GM23338 (cell line): Measurements from ENCODE around the gene ZBTB7C.

Experiments used
- POLR2AphosphoS5 ChIP-seq: IDR thresholded peaks from 2 replicates; pipeline ENCODE4 v1.6.1; 2016; ENCODE audit warnings: antibody characterized with exemption, low read depth
- TF ChIP-seq, protein P1 (sequence below), 2 experiments: fragments of 200-600 bp in 1 of 2; sonication (generic) in 1 of 2; conservative IDR thresholded peaks; 2 replicates each; pipeline versions ENCODE4 v1.5.1 to v1.6.1; 2016 to 2017; ENCODE audit warnings: antibody characterized with exemption in 2 of 2, low read depth in 2 of 2, mild to moderate bottlenecking in 2 of 2, moderate library complexity in 1 of 2

DNA sequence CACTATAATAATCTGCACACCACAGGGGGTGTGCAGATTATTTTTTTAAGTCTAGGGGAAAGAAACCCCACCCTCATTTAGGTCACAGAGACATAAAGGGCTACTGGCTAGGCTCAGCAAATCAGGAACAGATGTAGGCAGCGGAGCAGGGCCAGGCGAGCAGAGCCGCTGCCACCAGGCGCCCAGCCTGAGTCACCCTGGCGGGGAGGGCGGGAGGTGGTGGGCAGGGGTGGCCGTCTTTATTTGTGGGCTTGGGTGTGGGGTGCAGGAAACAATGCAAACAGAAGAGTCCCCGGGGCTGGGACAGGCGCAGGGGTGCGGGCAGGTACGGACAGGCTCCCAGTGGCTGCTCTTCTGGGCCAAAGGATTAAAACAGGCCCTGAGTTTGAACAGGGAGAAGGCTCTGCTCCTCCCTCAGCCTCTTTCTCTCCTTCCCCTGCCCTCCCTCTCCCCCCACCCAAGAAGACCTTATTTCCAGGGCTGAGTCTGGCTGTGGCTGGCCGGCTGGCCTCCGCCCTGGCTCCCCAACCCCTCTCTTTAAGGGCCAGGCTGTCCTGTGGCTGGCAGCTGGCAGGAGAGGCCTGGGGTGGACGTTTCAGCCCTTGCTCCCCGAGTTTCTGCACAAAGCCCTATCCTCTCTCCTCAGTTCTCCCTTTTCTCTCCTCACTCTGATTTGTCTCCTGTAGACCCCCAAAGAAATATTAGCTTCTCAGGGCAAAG lies 335.8 kb downstream of the ZBTB7C start:
- TF ChIP-seq, protein P1, sequence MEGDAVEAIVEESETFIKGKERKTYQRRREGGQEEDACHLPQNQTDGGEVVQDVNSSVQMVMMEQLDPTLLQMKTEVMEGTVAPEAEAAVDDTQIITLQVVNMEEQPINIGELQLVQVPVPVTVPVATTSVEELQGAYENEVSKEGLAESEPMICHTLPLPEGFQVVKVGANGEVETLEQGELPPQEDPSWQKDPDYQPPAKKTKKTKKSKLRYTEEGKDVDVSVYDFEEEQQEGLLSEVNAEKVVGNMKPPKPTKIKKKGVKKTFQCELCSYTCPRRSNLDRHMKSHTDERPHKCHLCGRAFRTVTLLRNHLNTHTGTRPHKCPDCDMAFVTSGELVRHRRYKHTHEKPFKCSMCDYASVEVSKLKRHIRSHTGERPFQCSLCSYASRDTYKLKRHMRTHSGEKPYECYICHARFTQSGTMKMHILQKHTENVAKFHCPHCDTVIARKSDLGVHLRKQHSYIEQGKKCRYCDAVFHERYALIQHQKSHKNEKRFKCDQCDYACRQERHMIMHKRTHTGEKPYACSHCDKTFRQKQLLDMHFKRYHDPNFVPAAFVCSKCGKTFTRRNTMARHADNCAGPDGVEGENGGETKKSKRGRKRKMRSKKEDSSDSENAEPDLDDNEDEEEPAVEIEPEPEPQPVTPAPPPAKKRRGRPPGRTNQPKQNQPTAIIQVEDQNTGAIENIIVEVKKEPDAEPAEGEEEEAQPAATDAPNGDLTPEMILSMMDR (conservative IDR thresholded peaks at IDR 0.05; ENCODE audit: low read depth in 2 of 2): no peak
- no peak for TF ChIP-seq POLR2AphosphoS5
